ENCODE results near the gene TXNDC15.

GRCh38 chr5:134889335-134889734 is 15.2 kb downstream of the TXNDC15 start:
- no peak for TF ChIP-seq CTCF (IDR thresholded peaks at IDR 0.05)
- no peak for TF ChIP-seq EP300 (IDR thresholded peaks at IDR 0.05)
- no peak for TF ChIP-seq POLR2A (IDR thresholded peaks at IDR 0.05)
- TF ChIP-seq POLR2AphosphoS5 (IDR thresholded peaks at IDR 0.05): no peak
